Adrenal gland (tissue), 12 donors: ENCODE measurements around the gene PDGFD. TPM values are rescaled to one million over a fixed set of nuclear protein-coding genes. Genes with fewer than 3 reads are reported as not detected.

Experiments
- DNase-seq, 7 donors: peaks; one replicate each; pipeline ENCODE4 v3.0.0-alpha.2; 2019 to 2020
- H3K27ac ChIP-seq, 5 donors: fragments of 200-600 bp; sonication (generic) in 4 of 5; 1 replicate in 3 of 5; 2 replicates in 2 of 5; pipeline versions ENCODE4 v1.5.1 to v1.8.0; 2016 to 2020; ENCODE audit warnings: mild to moderate bottlenecking in 1 of 5
- H3K27me3 ChIP-seq: fragments of 200-600 bp; 2 replicates; pipeline ENCODE4 v1.8.0; 2021
- H3K36me3 ChIP-seq, 2 donors: fragments of 200-600 bp; replicated peaks in 1 of 2; 1 replicate in 1 of 2; 2 replicates in 1 of 2; pipeline versions ENCODE4 v1.5.1 to v1.8.0; 2018 to 2022
- H3K4me1 ChIP-seq, 2 donors: fragments of 200-600 bp; replicated peaks in 1 of 2; 1 replicate in 1 of 2; 2 replicates in 1 of 2; pipeline versions ENCODE4 v1.5.1 to v1.8.0; 2018 to 2021
- H3K4me3 ChIP-seq, 4 donors: fragments of 200-600 bp; sonication (generic) in 3 of 4; one replicate each; pipeline ENCODE4 v1.5.1; 2016 to 2018
- H3K9me3 ChIP-seq, 3 donors: fragments of 200-600 bp; sonication (generic) in 1 of 3; replicated peaks in 1 of 3; 1 replicate in 2 of 3; 2 replicates in 1 of 3; pipeline versions ENCODE4 v1.5.1 to v1.8.0; 2016 to 2021
- CTCF ChIP-seq, 6 experiments: fragments of 450-650 bp in 4 of 6; fragments of 200-600 bp in 2 of 6; sonication (generic) in 1 of 6; IDR thresholded peaks; 1 replicate in 5 of 6; 2 replicates in 1 of 6; pipeline versions ENCODE4 v1.5.1 to v1.8.0; 2016 to 2021; ENCODE audit warnings: antibody characterized with exemption in 6 of 6, mild to moderate bottlenecking in 2 of 6, moderate library complexity in 1 of 6
- POLR2A ChIP-seq, 2 donors: fragments of 450-650 bp; IDR thresholded peaks; one replicate each; pipeline ENCODE4 v1.6.1; 2017; ENCODE audit warnings: antibody characterized with exemption in 2 of 2, mild to moderate bottlenecking in 2 of 2, moderate library complexity in 1 of 2
- WGBS, 4 donors: extraction: QIAGEN DNeasy Blood & Tissue Kit in 2 of 4; methylation state at CpG; one replicate each; pipeline versions ENCODE4 v1.1.5 to v1.1.7; 2013 to 2017; 5-methylcytosine and 5-hydroxymethylcytosine counted together
- intact Hi-C, 2 donors: fragments of 100-400 bp; cut with DNase I; formaldehyde crosslinking; loops; one replicate each; pipeline versions ENCODE4 v1.14.1 to v1.15.0; 2022 to 2023
- polyA plus RNA-seq, 3 donors: library from polyadenylated mRNA; stranded (reverse); fragments of 200-250 nt in 2 of 3; fragments of 350-450 nt in 1 of 3; fragmentation: Illumina TruSeq in 1 of 3; extraction: RNeasy Lipid Tissue Mini Kit (QIAGEN cat#74804) in 1 of 3; gene quantifications; one replicate each; pipeline ENCODE4 v1.2.3, GENCODE V29; 2013 to 2014
- total RNA-seq, 9 donors: library from RNA; depleted of rRNA in 4 of 9; stranded (reverse); fragments of >200 nt in 4 of 9; fragments of 120-200 nt in 1 of 9; fragmentation: NEBNext Ultra II Directional in 1 of 9; extraction: Animal tissue kit (Norgen Biotek cat#: 25700) in 1 of 9; gene quantifications; one replicate each; pipeline versions ENCODE4 v1.1.0 to v1.2.4, GENCODE V29; 2013 to 2023
- donor health status: healthy with polysubstance abuse.
- donor health status: Bipolar disorder and iron deficiency.
- donor health status: DM: yes; HTN: yes; CAD: no.
- donor health status: DM: no; HTN: no; CAD: no.
- donor health status: DM: no; HTN: no; CAD: no.
- donor health status: DM: yes; HTN: yes; CAD: no.

The PDGFD gene
- total and polyA plus RNA-seq, 12 donors = 42.7 to 297 (median 199) TPM

GRCh38 chr11:104113541-104113940, 50.4 kb downstream of the PDGFD start:
- TF ChIP-seq CTCF (IDR thresholded peaks at IDR 0.05) = no peak
- no peak for TF ChIP-seq POLR2A (IDR thresholded peaks at IDR 0.05)
- Histone ChIP-seq H3K4me3 (no peak overlapping the region), H3K27me3 (no peaks in the 10 kb centered on the region), H3K4me1 (no peaks in the 10 kb centered on the region), H3K27ac (no peak overlapping the region), H3K9me3 (peaks cover 0 to 8% (median 0%) of the 10 kb centered on the region in 3 donors), H3K36me3 (no peaks in the 10 kb centered on the region)
- no peak for DNase-seq
- WGBS, 4 donors = 89 to 99% (median 94%) methylated on average over 2 of the region's 2 CpGs
- intact Hi-C loops = no loop called here

DNA sequence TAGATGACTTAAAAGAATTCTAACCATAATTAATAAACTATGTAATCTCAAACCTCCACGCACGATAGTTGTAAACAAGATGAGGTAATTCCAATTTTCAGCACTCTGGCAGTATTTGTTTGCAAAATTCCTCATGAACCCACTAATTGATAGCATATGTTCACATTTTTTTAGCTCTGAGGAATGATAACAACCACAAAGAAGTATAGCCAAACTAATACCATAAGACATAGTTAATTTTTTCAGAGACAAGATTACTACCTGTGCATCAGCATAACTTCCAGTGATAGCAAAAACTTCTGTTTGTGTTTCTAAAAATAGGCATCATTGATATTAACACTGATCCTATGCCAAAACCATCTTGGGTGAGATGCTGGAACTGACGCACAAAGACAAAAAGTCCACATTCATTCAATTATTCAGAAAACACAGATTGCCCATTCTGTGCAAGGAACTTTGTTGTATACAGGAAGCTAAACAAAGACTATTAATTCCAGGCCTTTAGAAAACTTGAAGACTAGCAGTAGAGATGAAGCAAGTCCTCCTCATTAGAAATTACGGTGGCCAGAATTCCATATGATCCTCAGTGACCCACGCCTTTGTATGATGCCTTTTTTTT, 57.7 kb downstream of the PDGFD start:
- intact Hi-C loops = no loop called here
- TF ChIP-seq CTCF (IDR thresholded peaks at IDR 0.05) (no peak), POLR2A (IDR thresholded peaks at IDR 0.05) (no peak)
- Histone ChIP-seq H3K27ac (no peak overlapping the region), H3K4me1 (peaks cover 5 to 7% of the 10 kb centered on the region in 2 donors), H3K27me3 (no peaks in the 10 kb centered on the region), H3K4me3 (no peak overlapping the region), H3K9me3 (no peaks in the 10 kb centered on the region), H3K36me3 (no peaks in the 10 kb centered on the region)
- 67 to 84% (median 74%) methylated on average over 5 of the region's 5 CpGs for WGBS, 4 donors
- no peak for DNase-seq

- Histone ChIP-seq H3K4me3 (no peak overlapping the region), H3K27ac (no peak overlapping the region), H3K4me1 (peaks cover 5 to 7% of the 10 kb centered on the region in 2 donors), H3K9me3 (no peaks in the 10 kb centered on the region), H3K36me3 (no peaks in the 10 kb centered on the region), H3K27me3 (no peaks in the 10 kb centered on the region)
- WGBS, 4 donors = 62 to 86% (median 77%) methylated on average over 1 of the region's 1 CpG
- intact Hi-C loops = no loop called here
- TF ChIP-seq CTCF (IDR thresholded peaks at IDR 0.05) (no peak), POLR2A (IDR thresholded peaks at IDR 0.05) (no peak)
- DNase-seq = no peak
Observed at GRCh38 chr11:104105155-104105554, 58.8 kb downstream of the PDGFD start.

DNA sequence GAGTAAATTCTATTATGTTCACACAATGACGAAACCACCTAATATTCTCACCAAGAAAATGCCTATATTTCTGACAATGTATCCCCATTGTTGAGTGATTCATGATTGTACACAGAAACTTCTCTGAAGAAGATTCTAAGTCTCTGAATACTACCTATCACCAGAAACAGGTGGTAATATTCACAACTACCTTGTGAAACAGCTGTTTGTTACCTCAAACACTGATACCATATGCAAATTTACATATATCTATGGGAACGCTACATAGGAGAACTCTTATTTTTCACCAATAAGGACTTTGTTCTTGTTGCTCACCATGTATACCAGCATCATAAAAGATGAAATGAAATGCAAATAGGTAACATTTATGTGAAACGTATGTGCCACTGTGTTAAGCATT, 59.3 kb downstream of the PDGFD start:
- Histone ChIP-seq H3K9me3 (no peaks in the 10 kb centered on the region), H3K36me3 (no peaks in the 10 kb centered on the region), H3K4me3 (no peak overlapping the region), H3K27me3 (no peaks in the 10 kb centered on the region), H3K27ac (no peak overlapping the region), H3K4me1 (peaks cover 5 to 7% of the 10 kb centered on the region in 2 donors)
- WGBS, 4 donors = 92 to 96% (median 95%) methylated on average over 3 of the region's 3 CpGs
- TF ChIP-seq CTCF (IDR thresholded peaks at IDR 0.05) = no peak
- TF ChIP-seq POLR2A (IDR thresholded peaks at IDR 0.05) = no peak
- intact Hi-C loops = no loop called here
- DNase-seq = no peak
